Kidney epithelial cell (primary cell): ENCODE data around the gene JSRP1. TPM values are rescaled to one million over a fixed set of nuclear protein-coding genes. Genes with fewer than 3 reads are reported as not detected.

ENCODE experiments used
- DNase-seq: peaks from one replicate; pipeline ENCODE4 v3.0.0-alpha.2; 2010; ENCODE audit warnings: low read depth
- H3K27me3 ChIP-seq: 2 replicates; pipeline ENCODE4 v1.6.0; 2011; ENCODE audit warnings: low read length; ENCODE audit not compliant: control insufficient read depth, insufficient read depth
- H3K36me3 ChIP-seq: 2 replicates; pipeline ENCODE4 v1.5.1; 2011; ENCODE audit warnings: low read length; ENCODE audit not compliant: control insufficient read depth, insufficient read depth
- H3K4me3 ChIP-seq: 2 replicates; pipeline ENCODE4 v1.5.1; 2011; ENCODE audit warnings: low read depth, mild to moderate bottlenecking, control low read depth, low read length
- total RNA-seq: library from RNA; depleted of rRNA; stranded (reverse); fragments of >200 nt; gene quantifications from 2 replicates; pipeline ENCODE4 v1.2.3, GENCODE V29; 2015
- TF ChIP-seq, protein P1 (sequence below): IDR thresholded peaks from 2 replicates; pipeline ENCODE4 v1.5.1; 2011; ENCODE audit warnings: mild to moderate bottlenecking, moderate library complexity, low read length, control low read depth, inconsistent platforms; ENCODE audit not compliant: insufficient read depth, poor library complexity, severe bottlenecking

JSRP1 gene
- total RNA-seq, 1 donor from 2014 or later = 2.5 TPM

DNA sequence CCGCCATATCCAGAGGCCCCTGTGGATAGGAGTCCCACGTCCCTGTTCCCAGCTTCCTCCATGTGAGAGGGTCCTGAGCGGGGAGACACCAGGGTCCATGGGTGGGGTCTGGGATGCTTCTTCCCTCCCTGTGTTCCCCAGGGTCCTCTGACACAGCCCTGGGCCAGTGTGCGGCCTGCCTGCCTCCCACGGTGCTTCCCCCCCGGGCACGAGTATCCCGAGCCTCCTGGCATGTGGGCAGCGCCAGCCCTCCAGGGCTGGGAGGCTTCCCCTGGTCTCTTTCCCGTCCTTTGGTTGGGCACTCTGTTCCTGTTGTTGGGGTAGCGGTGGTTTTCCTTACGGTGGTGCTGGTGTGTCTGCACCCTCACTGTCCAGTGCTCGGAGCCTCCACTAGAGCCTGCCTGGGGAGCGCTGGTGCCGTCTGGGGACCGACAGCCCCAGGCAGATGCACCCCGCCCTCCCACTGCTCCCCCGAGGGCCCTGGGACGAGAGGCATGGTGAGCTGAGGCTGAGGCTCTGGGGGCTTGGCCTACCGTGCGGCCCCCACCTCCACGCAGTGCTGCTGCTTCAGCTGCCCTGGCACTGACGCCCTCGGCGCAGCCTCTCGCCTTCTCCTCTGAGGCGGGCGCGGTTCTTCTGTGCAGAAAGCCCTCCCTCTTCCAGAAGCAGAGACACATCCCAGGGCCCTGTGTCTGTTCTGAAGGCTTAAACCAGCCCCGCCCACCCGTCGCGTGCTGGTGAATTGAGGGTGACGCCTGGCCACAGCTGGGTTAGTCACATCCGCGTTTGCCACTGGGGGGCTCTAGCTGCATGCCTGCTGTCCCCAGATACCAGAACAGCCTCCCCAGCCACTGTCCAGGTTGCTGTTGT is 48.0 kb downstream of the JSRP1 start:
- peak; percentile 4 for DNase-seq
- TF ChIP-seq, protein P1, sequence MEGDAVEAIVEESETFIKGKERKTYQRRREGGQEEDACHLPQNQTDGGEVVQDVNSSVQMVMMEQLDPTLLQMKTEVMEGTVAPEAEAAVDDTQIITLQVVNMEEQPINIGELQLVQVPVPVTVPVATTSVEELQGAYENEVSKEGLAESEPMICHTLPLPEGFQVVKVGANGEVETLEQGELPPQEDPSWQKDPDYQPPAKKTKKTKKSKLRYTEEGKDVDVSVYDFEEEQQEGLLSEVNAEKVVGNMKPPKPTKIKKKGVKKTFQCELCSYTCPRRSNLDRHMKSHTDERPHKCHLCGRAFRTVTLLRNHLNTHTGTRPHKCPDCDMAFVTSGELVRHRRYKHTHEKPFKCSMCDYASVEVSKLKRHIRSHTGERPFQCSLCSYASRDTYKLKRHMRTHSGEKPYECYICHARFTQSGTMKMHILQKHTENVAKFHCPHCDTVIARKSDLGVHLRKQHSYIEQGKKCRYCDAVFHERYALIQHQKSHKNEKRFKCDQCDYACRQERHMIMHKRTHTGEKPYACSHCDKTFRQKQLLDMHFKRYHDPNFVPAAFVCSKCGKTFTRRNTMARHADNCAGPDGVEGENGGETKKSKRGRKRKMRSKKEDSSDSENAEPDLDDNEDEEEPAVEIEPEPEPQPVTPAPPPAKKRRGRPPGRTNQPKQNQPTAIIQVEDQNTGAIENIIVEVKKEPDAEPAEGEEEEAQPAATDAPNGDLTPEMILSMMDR = peak; percentile 4

DNA sequence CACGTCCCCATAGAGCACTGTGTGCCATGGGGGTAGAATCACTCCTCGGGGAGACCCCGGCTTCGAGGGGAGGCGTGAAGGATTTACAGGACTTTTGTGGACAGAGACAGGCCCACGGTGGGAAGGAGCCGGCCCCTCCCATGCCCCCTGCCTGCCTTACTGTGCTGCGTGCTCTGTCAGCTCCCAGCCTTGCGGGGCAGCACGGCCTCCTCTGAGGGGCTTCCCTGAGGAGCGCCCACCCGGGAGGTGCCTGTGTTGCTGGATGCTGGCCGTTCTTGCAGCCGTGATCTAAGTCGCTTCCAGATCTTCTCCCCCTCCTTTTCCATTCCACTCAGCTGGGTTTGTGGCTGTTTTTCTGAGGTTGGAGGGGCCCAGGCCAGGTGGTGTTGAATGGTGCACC is 49.2 kb downstream of the JSRP1 start:
- H3K27me3 ChIP-seq = no peaks in the 10 kb centered on the region
- TF ChIP-seq, protein P1 = no peak
- no peak for DNase-seq
- no peak overlapping the region for H3K4me3 ChIP-seq
- H3K36me3 ChIP-seq = peaks cover 3% of the 10 kb centered on the region

More for the DNA sequence above, 48.0 kb downstream of the JSRP1 start:
- Histone ChIP-seq H3K4me3 (no peak overlapping the region), H3K27me3 (no peaks in the 10 kb centered on the region), H3K36me3 (peaks cover 3% of the 10 kb centered on the region)

DNA sequence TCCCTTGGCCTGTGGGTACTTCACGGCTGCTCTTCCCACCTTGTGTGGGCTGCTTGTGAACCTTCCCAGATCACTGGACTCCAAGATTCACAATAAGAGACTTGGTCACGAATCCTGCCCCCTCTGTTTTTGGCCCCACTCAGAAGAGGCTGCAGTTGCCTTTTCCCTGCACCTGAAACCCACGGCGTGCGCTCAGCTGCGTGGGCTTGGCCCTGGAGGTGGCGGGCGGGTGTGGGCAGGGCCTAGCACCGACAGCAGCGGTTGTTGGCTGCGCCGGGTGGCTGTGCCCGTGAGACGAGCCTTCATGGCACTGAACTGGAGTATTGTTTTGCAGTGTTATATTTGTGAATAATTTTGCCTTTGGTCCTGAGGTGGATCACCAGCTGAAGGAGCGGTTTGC is 53.9 kb downstream of the JSRP1 start:
- peaks cover 2% of the 10 kb centered on the region for H3K36me3 ChIP-seq
- no peaks in the 10 kb centered on the region for H3K27me3 ChIP-seq
- TF ChIP-seq, protein P1 = no peak
- no peak overlapping the region for H3K4me3 ChIP-seq
- no peak for DNase-seq

Other genes starting within 250 kb of the JSRP1 start
- gene BTBD2, start 240.7 kb downstream of the JSRP1 start, total RNA-seq = 51.3 and 66.1 TPM in 2 replicates
- 253 and 315 TPM in 2 replicates for gene MKNK2, start 205.2 kb downstream of the JSRP1 start, total RNA-seq
- 40.3 and 62.0 TPM in 2 replicates for gene MOB3A, start 160.1 kb downstream of the JSRP1 start, total RNA-seq
- gene IZUMO4, start 159.5 kb downstream of the JSRP1 start, total RNA-seq = 1.6 and 3.8 TPM in 2 replicates
- 178 and 194 TPM in 2 replicates for gene AP3D1, start 104.9 kb downstream of the JSRP1 start, total RNA-seq
- 12.0 and 15.7 TPM in 2 replicates for gene DOT1L, start 92.5 kb downstream of the JSRP1 start, total RNA-seq
- 104 TPM in 2 replicates for gene PLEKHJ1, start 20.1 kb downstream of the JSRP1 start, total RNA-seq
- 72.4 and 75.4 TPM in 2 replicates for gene SF3A2, start 19.6 kb downstream of the JSRP1 start, total RNA-seq
- gene AMH, start 7.1 kb downstream of the JSRP1 start, total RNA-seq = 0.89 TPM in 1 of 2 replicates, not detected in the other
- not detected in 2 replicates for gene PEAK3, start 25.8 kb upstream of the JSRP1 start, total RNA-seq
- not detected in 2 replicates for gene LINGO3, start 51.7 kb upstream of the JSRP1 start, total RNA-seq
- gene LSM7, start 72.2 kb upstream of the JSRP1 start, total RNA-seq = 140 and 144 TPM in 2 replicates
- gene SPPL2B, start 72.3 kb upstream of the JSRP1 start, total RNA-seq = 36.1 and 39.0 TPM in 2 replicates
- gene TMPRSS9, start 103.8 kb upstream of the JSRP1 start, total RNA-seq = not detected in 2 replicates
- gene TIMM13, start 171.2 kb upstream of the JSRP1 start, total RNA-seq = 70.1 and 73.9 TPM in 2 replicates
- 72.9 and 73.4 TPM in 2 replicates for gene LMNB2, start 200.5 kb upstream of the JSRP1 start, total RNA-seq
- 99.6 and 106 TPM in 2 replicates for gene GADD45B, start 219.7 kb upstream of the JSRP1 start, total RNA-seq